Effector memory CD4-positive, alpha-beta T cell (primary cell): Measurements from ENCODE around the gene GNPTAB.
"Not testable (repeated sequence)": the region's sequence is repeated elsewhere in the genome, so short reads cannot be mapped to it uniquely, and the experiment has no call there.

ENCODE experiments used
- DNase-seq, 3 donors: peaks; one replicate each; pipeline ENCODE4 v3.0.0-alpha.2; 2020
- H3K27ac ChIP-seq: 2 replicates; pipeline ENCODE4 v1.7.0; 2013; ENCODE audit warnings: mild to moderate bottlenecking, low read length, moderate library complexity; ENCODE audit not compliant: insufficient read depth, poor library complexity, severe bottlenecking
- H3K27me3 ChIP-seq: replicated peaks from 2 replicates; pipeline ENCODE4 v1.7.0; 2013; ENCODE audit warnings: mild to moderate bottlenecking, low read length; ENCODE audit not compliant: insufficient read depth, control insufficient read depth, poor library complexity, severe bottlenecking
- H3K36me3 ChIP-seq: 2 replicates; pipeline ENCODE4 v1.7.0; 2013; ENCODE audit warnings: mild to moderate bottlenecking, low read length, moderate library complexity; ENCODE audit not compliant: control insufficient read depth, insufficient read depth
- H3K4me1 ChIP-seq: 2 replicates; pipeline ENCODE4 v1.7.0; 2013; ENCODE audit warnings: low read length, mild to moderate bottlenecking; ENCODE audit not compliant: control insufficient read depth, insufficient read depth, poor library complexity, severe bottlenecking
- H3K4me3 ChIP-seq: 2 replicates; pipeline ENCODE4 v1.7.0; 2013; ENCODE audit warnings: low read length, low read depth, mild to moderate bottlenecking; ENCODE audit not compliant: insufficient read depth, poor library complexity, severe bottlenecking
- H3K9me3 ChIP-seq: 2 replicates; pipeline ENCODE4 v1.7.0; 2013; ENCODE audit warnings: mild to moderate bottlenecking, low read length, moderate library complexity; ENCODE audit not compliant: control insufficient read depth

GNPTAB gene

DNA sequence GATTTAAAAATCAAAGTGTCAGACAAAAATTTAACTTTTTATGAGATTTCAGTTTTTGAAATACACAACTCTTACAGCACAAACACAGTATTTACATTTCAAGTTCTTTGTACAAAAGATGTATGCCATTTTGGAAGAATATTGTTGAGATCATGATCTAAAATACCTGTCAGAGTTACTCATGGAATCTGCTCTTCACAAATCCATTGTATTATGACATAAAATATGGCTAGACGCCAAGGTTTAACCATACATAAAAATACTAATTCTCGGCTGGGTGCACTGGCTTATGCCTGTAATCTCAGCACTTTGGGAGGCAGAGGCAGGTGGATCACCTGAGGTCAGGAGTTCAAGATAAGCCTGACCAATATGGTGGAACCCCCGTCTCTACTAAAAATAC is 85.3 kb downstream of the GNPTAB start:
- Histone ChIP-seq H3K4me3 (no peak overlapping the region), H3K4me1 (no peaks in the 10 kb centered on the region), H3K27me3 (no peaks in the 10 kb centered on the region), H3K27ac (no peak overlapping the region), H3K9me3 (no peaks in the 10 kb centered on the region), H3K36me3 (no peaks in the 10 kb centered on the region)
- DNase-seq = no peak

DNA sequence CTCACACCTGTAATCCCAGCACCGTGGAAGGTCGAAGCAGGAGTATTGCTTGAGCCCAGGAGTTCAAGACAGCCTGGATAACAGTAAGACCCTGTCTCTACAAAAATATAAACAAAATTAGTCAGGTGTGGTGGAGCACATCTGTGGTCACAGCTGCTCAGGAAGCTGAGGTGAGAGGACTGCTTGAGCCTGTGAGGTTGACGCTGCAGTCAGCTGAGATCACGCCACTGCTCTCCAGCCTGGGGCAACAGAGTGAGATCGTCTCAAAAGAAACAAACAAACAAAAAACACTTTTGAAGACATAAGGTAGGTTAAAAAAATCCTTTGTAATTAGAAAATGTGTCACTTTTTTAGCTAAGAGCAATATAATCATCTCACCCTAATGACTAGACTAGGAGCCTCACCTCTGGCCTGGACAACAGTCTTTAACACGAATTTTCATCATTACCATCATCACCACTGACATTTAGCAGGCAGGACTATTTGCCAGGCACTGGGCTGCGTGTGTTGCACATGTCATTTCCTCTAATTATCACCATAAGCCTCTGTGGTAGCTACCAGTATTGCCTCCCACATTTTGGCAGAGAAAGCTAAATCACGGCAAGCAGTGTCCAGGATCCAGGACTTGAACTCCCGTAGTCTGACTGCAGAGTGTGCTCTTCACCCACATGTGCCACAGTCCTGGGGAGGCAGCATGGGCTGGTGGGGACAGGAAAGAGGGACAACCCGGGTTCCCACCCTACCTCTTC is 86.9 kb downstream of the GNPTAB start:
- Histone ChIP-seq H3K9me3 (no peaks in the 10 kb centered on the region), H3K4me1 (no peaks in the 10 kb centered on the region), H3K4me3 (no peak overlapping the region), H3K27me3 (no peaks in the 10 kb centered on the region), H3K36me3 (no peaks in the 10 kb centered on the region), H3K27ac (no peak overlapping the region)
- no peak for DNase-seq

GRCh38 chr12:101743242-101743641 is 87.5 kb downstream of the GNPTAB start:
- H3K9me3 ChIP-seq = no peaks in the 10 kb centered on the region
- no peak for DNase-seq
- no peaks in the 10 kb centered on the region for H3K4me1 ChIP-seq
- H3K4me3 ChIP-seq = no peak overlapping the region
- H3K27ac ChIP-seq = no peak overlapping the region
- H3K36me3 ChIP-seq = no peaks in the 10 kb centered on the region
- H3K27me3 ChIP-seq = no peaks in the 10 kb centered on the region

DNA sequence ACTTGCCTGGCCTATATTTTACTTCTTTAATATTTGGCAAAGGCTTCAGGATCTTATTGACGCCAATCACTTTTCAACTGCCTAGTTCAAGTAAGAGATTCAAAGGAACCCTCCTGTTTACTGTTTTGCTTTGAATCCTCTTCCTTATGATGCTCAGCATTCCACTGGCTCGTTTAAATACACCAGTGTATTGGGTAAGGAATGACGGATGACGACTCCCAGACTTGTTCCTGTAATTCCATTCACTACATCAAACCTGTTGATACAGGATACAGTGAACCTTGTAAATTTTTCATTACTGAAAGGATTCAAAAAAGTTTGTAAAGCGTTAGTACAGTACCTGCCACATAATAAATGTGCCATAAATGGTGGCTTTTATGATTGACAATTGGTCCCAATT is 89.8 kb downstream of the GNPTAB start:
- no peaks in the 10 kb centered on the region for H3K4me1 ChIP-seq
- no peak overlapping the region for H3K27ac ChIP-seq
- no peaks in the 10 kb centered on the region for H3K36me3 ChIP-seq
- H3K27me3 ChIP-seq = no peaks in the 10 kb centered on the region
- no peak overlapping the region for H3K4me3 ChIP-seq
- DNase-seq = no peak
- no peaks in the 10 kb centered on the region for H3K9me3 ChIP-seq

DNA sequence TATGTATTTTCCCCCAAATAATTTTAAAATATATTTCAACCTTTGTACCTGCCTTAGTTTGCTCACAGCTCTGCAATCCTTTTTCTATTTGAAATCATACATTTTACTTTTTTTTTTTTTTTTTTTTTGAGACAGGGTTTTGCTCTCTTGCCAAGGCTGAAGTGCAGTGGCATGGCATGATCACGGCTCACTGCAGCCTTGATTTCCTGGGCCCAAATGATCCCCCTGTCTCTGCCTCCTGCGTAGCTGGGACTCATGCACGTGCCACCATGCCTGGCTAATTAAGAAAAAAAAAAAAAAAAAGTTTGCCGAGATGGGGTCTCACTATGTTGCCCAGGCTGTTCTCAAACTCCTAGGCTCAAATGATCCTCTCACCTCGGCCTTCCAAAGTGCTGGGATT is 90.2 kb downstream of the GNPTAB start:
- Histone ChIP-seq H3K4me3 (no peak overlapping the region), H3K36me3 (no peaks in the 10 kb centered on the region), H3K27ac (no peak overlapping the region), H3K27me3 (no peaks in the 10 kb centered on the region), H3K9me3 (no peaks in the 10 kb centered on the region), H3K4me1 (no peaks in the 10 kb centered on the region)
- DNase-seq = no peak

DNA sequence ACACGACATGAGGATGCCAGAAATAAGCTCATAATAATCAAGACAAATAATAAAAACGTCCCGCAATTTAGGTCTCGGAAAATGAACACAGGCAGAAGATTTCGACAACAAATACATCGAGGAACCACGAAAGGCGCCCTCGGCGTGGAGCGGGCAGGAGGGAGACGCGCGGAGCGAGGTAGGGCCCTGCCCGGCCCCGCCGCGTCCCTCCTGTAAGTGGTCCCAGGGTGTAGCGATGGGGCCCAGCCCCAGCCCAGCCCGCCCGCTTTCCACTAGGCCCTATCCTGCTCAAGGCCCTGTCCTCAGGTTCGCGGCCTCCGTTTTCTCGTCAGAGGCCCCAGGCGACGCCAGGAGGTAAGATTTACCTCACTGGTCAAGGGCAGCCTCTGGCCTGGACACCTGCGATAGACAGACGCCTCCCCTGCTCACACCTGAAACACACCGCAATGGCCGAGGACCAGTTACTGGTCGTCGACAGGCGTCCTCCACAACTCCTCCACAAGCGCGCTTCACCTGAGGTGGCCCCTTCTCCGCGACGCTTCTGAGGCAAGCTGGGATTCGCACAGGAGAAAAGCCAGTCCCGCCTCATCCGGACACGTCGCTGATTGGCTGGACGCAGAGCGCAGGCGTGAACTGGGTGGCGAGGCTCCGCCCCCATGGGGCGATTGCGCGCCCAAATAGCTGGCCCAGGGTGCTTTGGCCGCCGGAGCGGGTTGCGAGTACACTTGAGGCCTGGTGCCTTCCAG is 91.7 kb downstream of the GNPTAB start, which contains the start of gene SYCP3:
SYCP3 (minus strand) TSS at position 543 of the 746 bp plus-strand sequence. CDS start 1,527 bp downstream, outside the sequence.
- Histone ChIP-seq H3K4me3 (no peak within 1 kb of the TSS), H3K27me3 (no peaks in the 10 kb centered on the region), H3K9me3 (no peaks in the 10 kb centered on the region), H3K4me1 (no peaks in the 10 kb centered on the region), H3K27ac (no peak within 1 kb of the TSS), H3K36me3 (no peaks in the 10 kb centered on the region)
- no peak for DNase-seq

GRCh38 chr12:101737476-101737875 is 93.3 kb downstream of the GNPTAB start:
- DNase-seq = no peak
- Histone ChIP-seq H3K4me3 (no peak overlapping the region), H3K27me3 (no peaks in the 10 kb centered on the region), H3K27ac (no peak overlapping the region), H3K36me3 (peaks cover 8% of the 10 kb centered on the region), H3K4me1 (no peaks in the 10 kb centered on the region), H3K9me3 (no peaks in the 10 kb centered on the region)

DNA sequence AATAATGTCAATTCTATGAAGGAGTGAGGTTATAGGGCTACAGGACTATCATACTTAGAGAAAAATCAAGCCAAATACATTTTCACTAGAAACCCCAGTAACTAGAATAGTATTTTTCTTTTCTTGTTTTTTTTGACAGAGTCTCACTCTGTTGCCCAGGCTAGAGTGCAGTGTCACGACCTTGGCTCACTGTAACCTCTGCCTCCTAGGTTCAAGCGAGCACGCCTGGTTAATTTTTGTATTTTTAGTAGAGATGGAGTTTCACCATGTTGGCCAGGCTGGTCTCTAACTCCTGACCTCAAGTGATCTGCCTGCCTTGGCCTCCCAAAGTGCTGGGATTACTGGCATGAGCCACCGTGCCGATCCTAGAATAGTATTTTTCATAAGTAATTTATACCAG is 96.3 kb downstream of the GNPTAB start:
- H3K4me3 ChIP-seq, H3K27me3 ChIP-seq, H3K36me3 ChIP-seq, DNase-seq, H3K4me1 ChIP-seq, H3K9me3 ChIP-seq, H3K27ac ChIP-seq: not testable (repeated sequence)

DNA sequence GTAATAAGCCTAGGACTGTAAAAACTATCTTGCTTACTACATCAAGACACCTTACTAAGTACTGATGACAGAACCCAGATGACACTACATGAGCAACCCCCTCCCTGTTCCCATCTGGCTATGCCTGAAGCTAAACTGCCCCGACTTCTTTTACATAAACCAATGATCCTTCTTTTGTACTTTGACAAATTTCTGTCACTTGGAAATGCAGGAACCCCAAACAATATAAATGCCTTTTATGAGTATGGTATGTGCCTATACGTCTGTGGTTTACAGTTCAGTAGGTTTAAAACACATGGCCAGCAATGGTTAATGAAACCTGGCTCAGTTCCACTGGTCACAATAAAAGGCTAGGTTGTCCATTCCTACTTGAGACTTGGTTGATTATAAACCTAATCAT is 97.6 kb downstream of the GNPTAB start:
- DNase-seq = no peak
- Histone ChIP-seq H3K27ac (no peak overlapping the region), H3K4me3 (no peak overlapping the region), H3K4me1 (no peaks in the 10 kb centered on the region), H3K27me3 (no peaks in the 10 kb centered on the region), H3K9me3 (no peaks in the 10 kb centered on the region), H3K36me3 (peaks cover 8% of the 10 kb centered on the region)

DNA sequence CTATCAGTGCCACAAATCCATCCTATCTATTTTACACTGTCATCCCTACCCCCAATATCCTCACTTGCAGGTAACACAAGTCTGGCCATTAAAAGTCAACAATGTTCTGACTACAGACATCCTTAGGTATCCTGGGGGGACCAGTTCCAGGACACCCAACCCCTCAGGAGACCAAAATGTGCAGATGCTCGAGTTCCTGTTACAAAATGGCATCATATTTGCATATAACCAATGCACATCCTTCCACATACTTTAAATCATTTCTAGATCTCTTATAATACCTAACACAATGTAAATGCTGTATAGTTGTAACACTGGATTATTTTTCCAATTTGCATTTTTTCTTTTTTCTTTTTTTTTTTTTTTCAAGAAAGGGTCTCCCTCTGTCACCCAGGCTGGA is 98.4 kb downstream of the GNPTAB start:
- DNase-seq = no peak
- Histone ChIP-seq H3K4me3 (no peak overlapping the region), H3K27me3 (no peaks in the 10 kb centered on the region), H3K4me1 (no peaks in the 10 kb centered on the region), H3K36me3 (peaks cover 8% of the 10 kb centered on the region), H3K9me3 (no peaks in the 10 kb centered on the region), H3K27ac (no peak overlapping the region)
